ENCODE data around the gene SMPD4. TPM values are rescaled to one million over a fixed set of nuclear protein-coding genes. Genes with fewer than 3 reads are reported as not detected.
"Not testable (repeated sequence)": the region's sequence is repeated elsewhere in the genome, so short reads cannot be mapped to it uniquely, and the experiment has no call there.

Gene SMPD4
- polyA plus RNA-seq, 3 donors, result 10.5 to 34.6 (median 14.2) TPM

- H3K4me1 ChIP-seq (ENCODE audit: control insufficient read depth in 1 of 2, insufficient read depth in 2 of 2, low read length in 2 of 2); DNase-seq; H3K27me3 ChIP-seq (ENCODE audit: control insufficient read depth in 2 of 2, insufficient read depth in 2 of 2, low read length in 2 of 2); H3K36me3 ChIP-seq (replicated peaks in 1 of 2; ENCODE audit: control insufficient read depth in 1 of 2, insufficient read depth in 2 of 2, low read length in 2 of 2); H3K27ac Mint-ChIP-seq; H3K79me2 ChIP-seq (ENCODE audit: insufficient read depth, low read length); H3K4me3 Mint-ChIP-seq; H3K9me3 Mint-ChIP-seq; H3K9ac ChIP-seq (ENCODE audit: insufficient read depth, low read length, poor library complexity, severe bottlenecking); H3K9me3 ChIP-seq (replicated peaks in 1 of 2; ENCODE audit: control insufficient read depth in 1 of 2, insufficient read depth in 1 of 2, low read length in 2 of 2); H4K20me1 ChIP-seq (ENCODE audit: insufficient read depth, low read length); H3K4me3 ChIP-seq (replicated peaks in 1 of 3; ENCODE audit: low read depth in 2 of 3, low read length in 3 of 3); H3K27me3 Mint-ChIP-seq (ENCODE audit: low read depth in 3 of 3); H3K4me1 Mint-ChIP-seq; H2AFZ ChIP-seq (ENCODE audit: insufficient read depth, low read depth, low read length, poor library complexity, severe bottlenecking); H3K36me3 Mint-ChIP-seq; intact Hi-C loops (cut with micrococcal nuclease); H3K27ac ChIP-seq (ENCODE audit: low read depth in 1 of 2, low read length in 2 of 2); H3K4me2 ChIP-seq (replicated peaks; ENCODE audit: extremely low read depth, low read length, poor library complexity, severe bottlenecking): not testable (repeated sequence)
- 99% methylated on average over 8 of the region's 14 CpGs for WGBS (ENCODE audit: insufficient coverage)
Observed at GRCh38 chr2:130128464-130128863, 52.9 kb downstream of the SMPD4 start.

GRCh38 chr2:130127726-130128125, 53.7 kb downstream of the SMPD4 start:
- H3K36me3 Mint-ChIP-seq; H3K9ac ChIP-seq (ENCODE audit: insufficient read depth, low read length, poor library complexity, severe bottlenecking); H3K27ac ChIP-seq (ENCODE audit: low read depth in 1 of 2, low read length in 2 of 2); H3K79me2 ChIP-seq (ENCODE audit: insufficient read depth, low read length); H2AFZ ChIP-seq (ENCODE audit: insufficient read depth, low read depth, low read length, poor library complexity, severe bottlenecking); H3K4me1 ChIP-seq (ENCODE audit: control insufficient read depth in 1 of 2, insufficient read depth in 2 of 2, low read length in 2 of 2); H3K4me1 Mint-ChIP-seq; H3K27me3 Mint-ChIP-seq (ENCODE audit: low read depth in 3 of 3); H3K9me3 Mint-ChIP-seq; DNase-seq; H3K9me3 ChIP-seq (replicated peaks in 1 of 2; ENCODE audit: control insufficient read depth in 1 of 2, insufficient read depth in 1 of 2, low read length in 2 of 2); intact Hi-C loops (cut with micrococcal nuclease); H3K4me3 ChIP-seq (replicated peaks in 1 of 3; ENCODE audit: low read depth in 2 of 3, low read length in 3 of 3); H4K20me1 ChIP-seq (ENCODE audit: insufficient read depth, low read length); H3K27me3 ChIP-seq (ENCODE audit: control insufficient read depth in 2 of 2, insufficient read depth in 2 of 2, low read length in 2 of 2); H3K4me3 Mint-ChIP-seq; H3K27ac Mint-ChIP-seq; H3K4me2 ChIP-seq (replicated peaks; ENCODE audit: extremely low read depth, low read length, poor library complexity, severe bottlenecking); H3K36me3 ChIP-seq (replicated peaks in 1 of 2; ENCODE audit: control insufficient read depth in 1 of 2, insufficient read depth in 2 of 2, low read length in 2 of 2): not testable (repeated sequence)
- WGBS (ENCODE audit: insufficient coverage), result no CpG with 5 or more reads among the region's 9 CpGs

- H3K36me3 ChIP-seq (replicated peaks in 1 of 2; ENCODE audit: control insufficient read depth in 1 of 2, insufficient read depth in 2 of 2, low read length in 2 of 2); H3K36me3 Mint-ChIP-seq; H3K9me3 ChIP-seq (replicated peaks in 1 of 2; ENCODE audit: control insufficient read depth in 1 of 2, insufficient read depth in 1 of 2, low read length in 2 of 2); H3K4me2 ChIP-seq (replicated peaks; ENCODE audit: extremely low read depth, low read length, poor library complexity, severe bottlenecking); H2AFZ ChIP-seq (ENCODE audit: insufficient read depth, low read depth, low read length, poor library complexity, severe bottlenecking); H3K9me3 Mint-ChIP-seq; H3K4me3 ChIP-seq (replicated peaks in 1 of 3; ENCODE audit: low read depth in 2 of 3, low read length in 3 of 3); H3K4me1 ChIP-seq (ENCODE audit: control insufficient read depth in 1 of 2, insufficient read depth in 2 of 2, low read length in 2 of 2); DNase-seq; H3K9ac ChIP-seq (ENCODE audit: insufficient read depth, low read length, poor library complexity, severe bottlenecking); H3K27me3 ChIP-seq (ENCODE audit: control insufficient read depth in 2 of 2, insufficient read depth in 2 of 2, low read length in 2 of 2); H3K4me1 Mint-ChIP-seq; H3K27me3 Mint-ChIP-seq (ENCODE audit: low read depth in 3 of 3); H3K4me3 Mint-ChIP-seq; H3K27ac ChIP-seq (ENCODE audit: low read depth in 1 of 2, low read length in 2 of 2); H3K79me2 ChIP-seq (ENCODE audit: insufficient read depth, low read length); H3K27ac Mint-ChIP-seq; intact Hi-C loops (cut with micrococcal nuclease); H4K20me1 ChIP-seq (ENCODE audit: insufficient read depth, low read length): not testable (repeated sequence)
- 100% methylated on average over 2 of the region's 45 CpGs for WGBS (ENCODE audit: insufficient coverage)
Observed at GRCh38 chr2:130120924-130121323, 60.5 kb downstream of the SMPD4 start.

- H3K27me3 ChIP-seq (ENCODE audit: control insufficient read depth in 2 of 2, insufficient read depth in 2 of 2, low read length in 2 of 2); H3K36me3 ChIP-seq (replicated peaks in 1 of 2; ENCODE audit: control insufficient read depth in 1 of 2, insufficient read depth in 2 of 2, low read length in 2 of 2); H3K9me3 Mint-ChIP-seq; H3K27me3 Mint-ChIP-seq (ENCODE audit: low read depth in 3 of 3); H3K4me1 Mint-ChIP-seq; H3K4me1 ChIP-seq (ENCODE audit: control insufficient read depth in 1 of 2, insufficient read depth in 2 of 2, low read length in 2 of 2); DNase-seq; H3K9me3 ChIP-seq (replicated peaks in 1 of 2; ENCODE audit: control insufficient read depth in 1 of 2, insufficient read depth in 1 of 2, low read length in 2 of 2); H3K27ac Mint-ChIP-seq; H3K4me2 ChIP-seq (replicated peaks; ENCODE audit: extremely low read depth, low read length, poor library complexity, severe bottlenecking); H2AFZ ChIP-seq (ENCODE audit: insufficient read depth, low read depth, low read length, poor library complexity, severe bottlenecking); H3K79me2 ChIP-seq (ENCODE audit: insufficient read depth, low read length); H3K9ac ChIP-seq (ENCODE audit: insufficient read depth, low read length, poor library complexity, severe bottlenecking); H3K4me3 Mint-ChIP-seq; H3K36me3 Mint-ChIP-seq; intact Hi-C loops (cut with micrococcal nuclease); H3K4me3 ChIP-seq (replicated peaks in 1 of 3; ENCODE audit: low read depth in 2 of 3, low read length in 3 of 3); H3K27ac ChIP-seq (ENCODE audit: low read depth in 1 of 2, low read length in 2 of 2); H4K20me1 ChIP-seq (ENCODE audit: insufficient read depth, low read length): not testable (repeated sequence)
- 56% methylated on average over 3 of the region's 8 CpGs for WGBS (ENCODE audit: insufficient coverage)
Observed at GRCh38 chr2:130102597-130103363, 78.6 kb downstream of the SMPD4 start.

Measured in CD14-positive monocyte (primary cell).